Measurements from ENCODE around the gene PLCB1. TPM values are rescaled to one million over a fixed set of nuclear protein-coding genes. Genes with fewer than 3 reads are reported as not detected.

PLCB1 gene
- polyA plus RNA-seq, 1 donor (not counting 4 experiments of a cell fraction or from before 2014, with no cell fraction given): 0.37 TPM

- FAIRE-seq: no peak
- Histone ChIP-seq H3K4me3 (ENCODE audit: control insufficient read depth in 2 of 3, extremely low read depth in 1 of 3, insufficient read depth in 2 of 3, low read depth in 1 of 3, low read length in 3 of 3) (no peak overlapping the region), H3K9ac (ENCODE audit: control insufficient read depth, extremely low read depth, insufficient read depth, low read length) (no peak overlapping the region), H3K27ac (ENCODE audit: control insufficient read depth, insufficient read depth, low read length) (no peak overlapping the region), H4K20me1 (ENCODE audit: control insufficient read depth, extremely low read depth, insufficient read depth, low read length) (no peaks in the 10 kb centered on the region), H3K4me1 (ENCODE audit: control insufficient read depth, extremely low read depth, insufficient read depth, low read length) (no peaks in the 10 kb centered on the region), H3K79me2 (ENCODE audit: control insufficient read depth, insufficient read depth, low read length) (no peaks in the 10 kb centered on the region), H3K9me1 (ENCODE audit: control insufficient read depth, extremely low read depth, insufficient read depth, low read length) (no peaks in the 10 kb centered on the region), H3K27me3 (ENCODE audit: control insufficient read depth, extremely low read depth, insufficient read depth, low read length) (no peaks in the 10 kb centered on the region), H3K36me3 (ENCODE audit: control insufficient read depth in 2 of 2, extremely low read depth in 1 of 2, insufficient read depth in 2 of 2, low read length in 2 of 2) (no peaks in the 10 kb centered on the region), H3K4me2 (ENCODE audit: control insufficient read depth, extremely low read depth, insufficient read depth, low read depth, low read length) (no peak overlapping the region), H2AFZ (ENCODE audit: control insufficient read depth, low read length) (no peak overlapping the region), H3K9me3 (ENCODE audit: control insufficient read depth, low read depth, low read length) (no peaks in the 10 kb centered on the region)
- no peak for TF ChIP-seq CTCF (optimal IDR thresholded peaks at IDR 0.05 in 1 of 3, IDR thresholded peaks at IDR 0.05 in 1 of 3, conservative IDR thresholded peaks at IDR 0.05 in 1 of 3; ENCODE audit: extremely low read depth in 1 of 3, insufficient read depth in 2 of 3, low read length in 3 of 3)
- TF ChIP-seq EZH2 (IDR thresholded peaks at IDR 0.05; ENCODE audit: low read length): no peak
- dilution Hi-C loops (cut with MboI; ENCODE audit: extremely low pct_ligation_motif_present, low sequenced_read_pairs): no loop called here
- no peak for DNase-seq (ENCODE audit: low read depth, low spot score)
Observed at GRCh38 chr20:8783734-8784133, 651.7 kb downstream of the PLCB1 start.

- no peak for TF ChIP-seq CTCF (optimal IDR thresholded peaks at IDR 0.05 in 1 of 3, IDR thresholded peaks at IDR 0.05 in 1 of 3, conservative IDR thresholded peaks at IDR 0.05 in 1 of 3; ENCODE audit: extremely low read depth in 1 of 3, insufficient read depth in 2 of 3, low read length in 3 of 3)
- TF ChIP-seq EZH2 (IDR thresholded peaks at IDR 0.05; ENCODE audit: low read length): no peak
- no peak for FAIRE-seq
Observed at GRCh38 chr20:8786383-8786782, 654.3 kb downstream of the PLCB1 start.

More at GRCh38 chr20:8786383-8786782, 654.3 kb downstream of the PLCB1 start:
- Histone ChIP-seq H3K79me2 (ENCODE audit: control insufficient read depth, insufficient read depth, low read length) (no peaks in the 10 kb centered on the region), H3K36me3 (ENCODE audit: control insufficient read depth in 2 of 2, extremely low read depth in 1 of 2, insufficient read depth in 2 of 2, low read length in 2 of 2) (no peaks in the 10 kb centered on the region), H4K20me1 (ENCODE audit: control insufficient read depth, extremely low read depth, insufficient read depth, low read length) (no peaks in the 10 kb centered on the region), H3K4me3 (ENCODE audit: control insufficient read depth in 2 of 3, extremely low read depth in 1 of 3, insufficient read depth in 2 of 3, low read depth in 1 of 3, low read length in 3 of 3) (no peak overlapping the region), H3K27ac (ENCODE audit: control insufficient read depth, insufficient read depth, low read length) (no peak overlapping the region), H3K9ac (ENCODE audit: control insufficient read depth, extremely low read depth, insufficient read depth, low read length) (no peak overlapping the region), H3K4me2 (ENCODE audit: control insufficient read depth, extremely low read depth, insufficient read depth, low read depth, low read length) (no peak overlapping the region), H3K4me1 (ENCODE audit: control insufficient read depth, extremely low read depth, insufficient read depth, low read length) (no peaks in the 10 kb centered on the region), H3K9me3 (ENCODE audit: control insufficient read depth, low read depth, low read length) (no peaks in the 10 kb centered on the region), H3K27me3 (ENCODE audit: control insufficient read depth, extremely low read depth, insufficient read depth, low read length) (no peaks in the 10 kb centered on the region), H2AFZ (ENCODE audit: control insufficient read depth, low read length) (no peak overlapping the region), H3K9me1 (ENCODE audit: control insufficient read depth, extremely low read depth, insufficient read depth, low read length) (no peaks in the 10 kb centered on the region)
- no peak for DNase-seq (ENCODE audit: low read depth, low spot score)
- dilution Hi-C loops (cut with MboI; ENCODE audit: extremely low pct_ligation_motif_present, low sequenced_read_pairs): no loop called here

Data from keratinocyte (primary cell).